ENCODE data around the gene SS18.

DNA sequence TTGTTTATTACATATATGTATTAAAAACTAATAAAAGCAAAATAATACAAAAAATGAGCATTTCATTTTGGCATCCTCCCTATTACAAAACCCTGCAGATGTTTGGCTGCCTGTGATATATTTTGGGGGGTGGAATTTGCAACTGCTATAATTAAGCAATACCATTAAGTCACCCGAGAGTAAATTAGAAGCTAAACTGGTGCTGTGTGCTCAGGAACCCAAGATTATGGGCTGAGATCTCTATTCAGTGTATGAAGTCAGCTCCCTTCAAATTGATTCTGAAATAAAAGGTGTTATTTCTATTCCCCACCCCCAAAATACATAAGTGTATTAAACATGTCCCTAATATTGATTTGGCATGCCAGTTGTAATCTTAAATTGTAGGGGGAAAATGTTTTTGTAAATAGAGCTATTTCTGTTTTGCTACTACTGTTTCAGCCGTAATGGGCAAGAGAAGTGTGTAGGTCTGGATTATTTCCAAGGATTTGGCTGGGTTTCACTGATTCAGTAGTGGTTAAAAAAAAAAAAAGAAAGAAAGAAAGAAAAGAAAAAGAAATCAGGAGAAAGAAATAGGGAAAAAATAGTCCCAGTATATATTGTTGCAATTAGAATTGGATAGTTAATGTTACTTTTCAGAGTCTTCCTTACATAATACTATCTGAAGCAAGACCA, 110.9 kb downstream of the SS18 start:
- no peak for TF ChIP-seq SIN3A (IDR thresholded peaks at IDR 0.05; ENCODE audit: borderline replicate concordance, insufficient read depth, low read length)
- no peak for TF ChIP-seq POLR2AphosphoS5 (IDR thresholded peaks at IDR 0.05; ENCODE audit: low read depth, low read length)
- TF ChIP-seq, protein P1, sequence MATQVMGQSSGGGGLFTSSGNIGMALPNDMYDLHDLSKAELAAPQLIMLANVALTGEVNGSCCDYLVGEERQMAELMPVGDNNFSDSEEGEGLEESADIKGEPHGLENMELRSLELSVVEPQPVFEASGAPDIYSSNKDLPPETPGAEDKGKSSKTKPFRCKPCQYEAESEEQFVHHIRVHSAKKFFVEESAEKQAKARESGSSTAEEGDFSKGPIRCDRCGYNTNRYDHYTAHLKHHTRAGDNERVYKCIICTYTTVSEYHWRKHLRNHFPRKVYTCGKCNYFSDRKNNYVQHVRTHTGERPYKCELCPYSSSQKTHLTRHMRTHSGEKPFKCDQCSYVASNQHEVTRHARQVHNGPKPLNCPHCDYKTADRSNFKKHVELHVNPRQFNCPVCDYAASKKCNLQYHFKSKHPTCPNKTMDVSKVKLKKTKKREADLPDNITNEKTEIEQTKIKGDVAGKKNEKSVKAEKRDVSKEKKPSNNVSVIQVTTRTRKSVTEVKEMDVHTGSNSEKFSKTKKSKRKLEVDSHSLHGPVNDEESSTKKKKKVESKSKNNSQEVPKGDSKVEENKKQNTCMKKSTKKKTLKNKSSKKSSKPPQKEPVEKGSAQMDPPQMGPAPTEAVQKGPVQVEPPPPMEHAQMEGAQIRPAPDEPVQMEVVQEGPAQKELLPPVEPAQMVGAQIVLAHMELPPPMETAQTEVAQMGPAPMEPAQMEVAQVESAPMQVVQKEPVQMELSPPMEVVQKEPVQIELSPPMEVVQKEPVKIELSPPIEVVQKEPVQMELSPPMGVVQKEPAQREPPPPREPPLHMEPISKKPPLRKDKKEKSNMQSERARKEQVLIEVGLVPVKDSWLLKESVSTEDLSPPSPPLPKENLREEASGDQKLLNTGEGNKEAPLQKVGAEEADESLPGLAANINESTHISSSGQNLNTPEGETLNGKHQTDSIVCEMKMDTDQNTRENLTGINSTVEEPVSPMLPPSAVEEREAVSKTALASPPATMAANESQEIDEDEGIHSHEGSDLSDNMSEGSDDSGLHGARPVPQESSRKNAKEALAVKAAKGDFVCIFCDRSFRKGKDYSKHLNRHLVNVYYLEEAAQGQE (IDR thresholded peaks at IDR 0.05; ENCODE audit: insufficient read depth in 1 of 2, low read depth in 2 of 2, low read length in 2 of 2), result no peak
